Keratinocyte (primary cell): Measurements from ENCODE around the gene GFI1B. TPM values are rescaled to one million over a fixed set of nuclear protein-coding genes. Genes with fewer than 3 reads are reported as not detected.

Experiments
- DNase-seq: peaks from one replicate; pipeline ENCODE4 v3.0.0-alpha.2; 2011; ENCODE audit warnings: low read depth, missing footprints, low spot score
- FAIRE-seq: peaks from 2 replicates; lab custom pipeline; 2011; peaks lifted over from hg19 to GRCh38; lab: Jason Lieb, UNC
- H2AFZ ChIP-seq: 2 replicates; pipeline ENCODE4 v1.6.0; 2012; ENCODE audit warnings: low read length, control low read depth, inconsistent platforms; ENCODE audit not compliant: control insufficient read depth
- H3K27ac ChIP-seq: 2 replicates; pipeline ENCODE4 v1.5.1; 2011; ENCODE audit warnings: low read length; ENCODE audit not compliant: control insufficient read depth, insufficient read depth
- H3K27me3 ChIP-seq: 3 replicates; pipeline ENCODE4 v1.6.0; 2011; ENCODE audit warnings: low read length; ENCODE audit not compliant: control insufficient read depth, insufficient read depth; ENCODE audit errors: extremely low read depth
- H3K36me3 ChIP-seq, 2 experiments: 2 replicates in 1 of 2; 3 replicates in 1 of 2; pipeline ENCODE4 v1.5.1; 2011; ENCODE audit warnings: low read length in 2 of 2, mild to moderate bottlenecking in 1 of 2; ENCODE audit not compliant: control insufficient read depth in 2 of 2, insufficient read depth in 2 of 2; ENCODE audit errors: extremely low read depth in 1 of 2
- H3K4me1 ChIP-seq: 3 replicates; pipeline ENCODE4 v1.5.1; 2011; ENCODE audit warnings: low read length; ENCODE audit not compliant: control insufficient read depth, insufficient read depth; ENCODE audit errors: extremely low read depth
- H3K4me2 ChIP-seq: 3 replicates; pipeline ENCODE4 v1.6.0; 2011; ENCODE audit warnings: low read depth, low read length; ENCODE audit not compliant: control insufficient read depth, insufficient read depth; ENCODE audit errors: extremely low read depth
- H3K4me3 ChIP-seq, 3 experiments: fragments of 200-600 bp in 1 of 3; sonication (generic) in 1 of 3; 2 replicates in 2 of 3; 3 replicates in 1 of 3; pipeline ENCODE4 v1.5.1; 2011 to 2016; ENCODE audit warnings: low read length in 3 of 3, mild to moderate bottlenecking in 3 of 3, control low read depth in 2 of 3, inconsistent platforms in 1 of 3, low read depth in 1 of 3, mixed read lengths in 1 of 3, mixed run types in 1 of 3, moderate library complexity in 1 of 3; ENCODE audit not compliant: control insufficient read depth in 2 of 3, insufficient read depth in 2 of 3; ENCODE audit errors: extremely low read depth in 1 of 3
- H3K79me2 ChIP-seq: 2 replicates; pipeline ENCODE4 v1.6.0; 2012; ENCODE audit warnings: low read length; ENCODE audit not compliant: control insufficient read depth, insufficient read depth
- H3K9ac ChIP-seq: 3 replicates; pipeline ENCODE4 v1.6.0; 2011; ENCODE audit warnings: low read length; ENCODE audit not compliant: control insufficient read depth, insufficient read depth; ENCODE audit errors: extremely low read depth
- H3K9me1 ChIP-seq: 3 replicates; pipeline ENCODE4 v1.6.0; 2011; ENCODE audit warnings: low read length; ENCODE audit not compliant: control insufficient read depth, insufficient read depth; ENCODE audit errors: extremely low read depth
- H3K9me3 ChIP-seq: 2 replicates; pipeline ENCODE4 v1.5.1; 2012; ENCODE audit warnings: low read depth, low read length; ENCODE audit not compliant: control insufficient read depth
- H4K20me1 ChIP-seq: 3 replicates; pipeline ENCODE4 v1.6.0; 2011; ENCODE audit warnings: low read length; ENCODE audit not compliant: control insufficient read depth, insufficient read depth; ENCODE audit errors: extremely low read depth
- EZH2 ChIP-seq: IDR thresholded peaks from one replicate; pipeline ENCODE4 v1.6.1; 2012; ENCODE audit warnings: inconsistent platforms, mild to moderate bottlenecking, low read length, moderate library complexity
- dilution Hi-C: fragments of 300-500 bp; cut with MboI; formaldehyde crosslinking; loops from one replicate; pipeline ENCODE4 v1.7.0; 2020; ENCODE audit warnings: low sequenced_read_pairs; ENCODE audit not compliant: extremely low pct_ligation_motif_present
- polyA plus RNA-seq, 5 experiments: library from polyadenylated mRNA; depleted of rRNA in 3 of 5; stranded (reverse) in 3 of 5; stranded (forward) in 1 of 5; unstranded in 1 of 5; fragments of >200 nt; gene quantifications; 1 replicate in 1 of 5; 2 replicates in 3 of 5; 3 replicates in 1 of 5; pipeline versions ENCODE4 v1.2.1 to v1.2.3, GENCODE V29; 2011 to 2012; ENCODE audit warnings: missing spikeins in 2 of 5, low read depth in 1 of 5, low replicate concordance in 1 of 5
- TF ChIP-seq, protein P1 (sequence below), 3 experiments: IDR thresholded peaks in 1 of 3; conservative IDR thresholded peaks in 1 of 3; optimal IDR thresholded peaks in 1 of 3; 2 replicates in 2 of 3; 3 replicates in 1 of 3; pipeline versions ENCODE3 to v1.5.1; 2011; ENCODE audit warnings: low read length in 3 of 3, mild to moderate bottlenecking in 3 of 3, moderate library complexity in 2 of 3, control low read depth in 1 of 3, inconsistent platforms in 1 of 3; ENCODE audit not compliant: insufficient read depth in 2 of 3; ENCODE audit errors: extremely low read depth in 1 of 3

Gene GFI1B
- polyA plus RNA-seq, 1 donor (not counting 4 experiments of a cell fraction or from before 2014, with no cell fraction given), result not detected

- FAIRE-seq (no peak), DNase-seq (no peak)
- H3K36me3 ChIP-seq, result no peaks in the 10 kb centered on the region
- no peaks in the 10 kb centered on the region for H3K79me2 ChIP-seq
- H3K4me1 ChIP-seq, result no peaks in the 10 kb centered on the region
- H3K27ac ChIP-seq, result no peak overlapping the region
- no peak overlapping the region for H2AFZ ChIP-seq
- no peaks in the 10 kb centered on the region for H3K27me3 ChIP-seq
- dilution Hi-C loops, result no loop called here
- no peaks in the 10 kb centered on the region for H3K9me3 ChIP-seq
- no peaks in the 10 kb centered on the region for H3K9me1 ChIP-seq
- no peaks in the 10 kb centered on the region for H4K20me1 ChIP-seq
- no peak overlapping the region for H3K4me3 ChIP-seq
- H3K4me2 ChIP-seq, result no peak overlapping the region
- TF ChIP-seq EZH2, result no peak
- TF ChIP-seq, protein P1, sequence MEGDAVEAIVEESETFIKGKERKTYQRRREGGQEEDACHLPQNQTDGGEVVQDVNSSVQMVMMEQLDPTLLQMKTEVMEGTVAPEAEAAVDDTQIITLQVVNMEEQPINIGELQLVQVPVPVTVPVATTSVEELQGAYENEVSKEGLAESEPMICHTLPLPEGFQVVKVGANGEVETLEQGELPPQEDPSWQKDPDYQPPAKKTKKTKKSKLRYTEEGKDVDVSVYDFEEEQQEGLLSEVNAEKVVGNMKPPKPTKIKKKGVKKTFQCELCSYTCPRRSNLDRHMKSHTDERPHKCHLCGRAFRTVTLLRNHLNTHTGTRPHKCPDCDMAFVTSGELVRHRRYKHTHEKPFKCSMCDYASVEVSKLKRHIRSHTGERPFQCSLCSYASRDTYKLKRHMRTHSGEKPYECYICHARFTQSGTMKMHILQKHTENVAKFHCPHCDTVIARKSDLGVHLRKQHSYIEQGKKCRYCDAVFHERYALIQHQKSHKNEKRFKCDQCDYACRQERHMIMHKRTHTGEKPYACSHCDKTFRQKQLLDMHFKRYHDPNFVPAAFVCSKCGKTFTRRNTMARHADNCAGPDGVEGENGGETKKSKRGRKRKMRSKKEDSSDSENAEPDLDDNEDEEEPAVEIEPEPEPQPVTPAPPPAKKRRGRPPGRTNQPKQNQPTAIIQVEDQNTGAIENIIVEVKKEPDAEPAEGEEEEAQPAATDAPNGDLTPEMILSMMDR (optimal IDR thresholded peaks at IDR 0.05 in 1 of 3, IDR thresholded peaks at IDR 0.05 in 1 of 3, conservative IDR thresholded peaks at IDR 0.05 in 1 of 3; ENCODE audit: extremely low read depth in 1 of 3, insufficient read depth in 2 of 3, low read length in 3 of 3), result no peak
- no peak overlapping the region for H3K9ac ChIP-seq
These were observed 23.4 kb upstream of the GFI1B start for GRCh38 chr9:132955123-132955522.

DNA sequence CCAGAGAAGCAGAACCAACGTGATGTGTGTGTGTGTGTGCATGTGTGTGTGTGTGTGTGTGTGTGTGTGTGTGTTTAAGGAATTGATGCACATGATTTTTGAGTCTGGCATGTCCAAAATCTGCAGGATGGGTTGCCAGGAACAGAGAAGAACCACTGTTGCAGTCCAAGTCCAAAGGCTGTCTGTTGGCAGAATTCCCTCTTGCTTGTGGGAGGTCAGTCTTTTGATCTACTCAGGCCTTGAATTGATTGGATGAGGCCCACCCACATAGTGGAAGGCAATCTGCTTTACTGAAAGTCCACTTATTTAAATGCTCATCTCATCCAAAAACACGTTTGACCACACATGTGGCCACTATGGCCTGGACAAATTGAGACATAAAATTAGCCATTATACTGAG, 22.7 kb upstream of the GFI1B start:
- dilution Hi-C loops, result no loop called here
- FAIRE-seq, result no peak

More for the DNA sequence above, 22.7 kb upstream of the GFI1B start:
- H3K79me2 ChIP-seq, result no peaks in the 10 kb centered on the region
- no peaks in the 10 kb centered on the region for H3K9me3 ChIP-seq
- no peak for TF ChIP-seq EZH2
- TF ChIP-seq, protein P1 (optimal IDR thresholded peaks at IDR 0.05 in 1 of 3, IDR thresholded peaks at IDR 0.05 in 1 of 3, conservative IDR thresholded peaks at IDR 0.05 in 1 of 3; ENCODE audit: extremely low read depth in 1 of 3, insufficient read depth in 2 of 3, low read length in 3 of 3), result no peak
- H3K27ac ChIP-seq, result no peak overlapping the region
- H3K4me1 ChIP-seq, result no peaks in the 10 kb centered on the region
- H3K9ac ChIP-seq, result no peak overlapping the region
- no peak overlapping the region for H3K4me2 ChIP-seq
- H4K20me1 ChIP-seq, result no peaks in the 10 kb centered on the region
- no peaks in the 10 kb centered on the region for H3K36me3 ChIP-seq
- H2AFZ ChIP-seq, result no peak overlapping the region
- DNase-seq, result no peak
- no peak overlapping the region for H3K4me3 ChIP-seq
- no peaks in the 10 kb centered on the region for H3K9me1 ChIP-seq
- no peaks in the 10 kb centered on the region for H3K27me3 ChIP-seq
